BLaER1 treated with 17β-estradiol and CSF1 and Interleukin-3, amounts not matched to agents 10 nM and 100 nM (cell line): ENCODE data around the gene CHMP6.

Source experiments
- H3K27ac ChIP-seq, 11 experiments: shearing (Covaris generic); formaldehyde crosslinking; 2 replicates each; pipeline ENCODE4 v1.8.1; 2022
- H3K27me3 ChIP-seq, 11 experiments: shearing (Covaris generic); formaldehyde crosslinking; 2 replicates each; pipeline ENCODE4 v1.8.1; 2022
- H3K36me3 ChIP-seq, 11 experiments: shearing (Covaris generic); formaldehyde crosslinking; 2 replicates each; pipeline ENCODE4 v1.8.1; 2022
- H3K4me1 ChIP-seq, 10 experiments: shearing (Covaris generic); formaldehyde crosslinking; 2 replicates each; pipeline ENCODE4 v1.8.1; 2022
- H3K4me2 ChIP-seq, 11 experiments: shearing (Covaris generic); formaldehyde crosslinking; 2 replicates each; pipeline ENCODE4 v1.8.1; 2022
- H3K4me3 ChIP-seq, 10 experiments: shearing (Covaris generic); formaldehyde crosslinking; 2 replicates each; pipeline ENCODE4 v1.8.1; 2022
- H3K9ac ChIP-seq, 11 experiments: shearing (Covaris generic); formaldehyde crosslinking; 2 replicates each; pipeline ENCODE4 v1.8.1; 2022
- H3K9me3 ChIP-seq, 11 experiments: shearing (Covaris generic); formaldehyde crosslinking; replicated peaks in 1 of 11; 2 replicates each; pipeline ENCODE4 v1.8.1; 2022
- H4K20me1 ChIP-seq, 11 experiments: shearing (Covaris generic); formaldehyde crosslinking; 2 replicates each; pipeline ENCODE4 v1.8.1; 2022
- Cebpa-rat ChIP-seq, 11 experiments: shearing (Covaris generic); IDR thresholded peaks; 2 replicates each; pipeline ENCODE4 v1.8.1; 2022

The CHMP6 gene

DNA sequence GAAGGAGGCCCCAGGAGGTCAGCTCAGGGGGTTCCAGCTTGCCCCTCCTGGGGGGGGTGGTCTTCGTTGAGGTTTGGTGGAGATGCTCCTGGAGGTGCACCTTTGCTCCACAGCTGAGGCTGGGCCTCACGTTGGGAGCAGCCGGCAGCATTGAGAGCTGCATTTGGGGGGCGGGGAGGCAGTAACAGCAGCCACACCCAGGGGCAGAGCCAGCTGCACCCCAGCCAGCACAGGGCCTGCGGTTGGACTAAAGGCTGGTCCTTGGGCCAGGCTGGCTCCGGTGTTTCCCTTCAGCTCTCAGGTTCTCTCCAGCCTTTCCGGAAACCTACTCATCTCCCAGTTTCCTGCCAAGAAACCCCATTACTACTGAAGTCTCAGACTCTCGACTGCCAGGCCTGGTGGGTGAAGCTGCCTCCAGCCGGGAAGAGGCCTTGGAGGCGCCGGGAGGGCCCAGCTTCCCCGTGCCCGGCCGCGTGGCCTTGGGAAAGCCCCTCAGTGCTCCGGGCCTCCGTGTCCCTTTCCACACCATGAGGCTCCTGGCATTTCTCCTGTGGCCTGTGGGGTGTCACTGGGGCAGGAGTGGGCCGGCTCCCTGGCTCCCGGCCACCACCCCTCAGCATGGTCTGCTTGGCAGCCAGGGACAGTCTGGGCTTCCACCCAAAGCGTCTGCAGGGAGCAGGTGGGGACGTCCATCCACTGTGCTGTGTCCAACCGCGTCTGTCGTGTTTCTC, 29.3 kb downstream of the CHMP6 start:
- H3K4me2 ChIP-seq, result peak overlapping the region in 7 of 11 experiments; percentile 10 to 58 (median 19); a peak in 10 of 22 replicates
- H3K4me1 ChIP-seq, result peaks cover 26 to 41% (median 34%) of the 10 kb centered on the region in 10 experiments
- H3K36me3 ChIP-seq, result no peaks in the 10 kb centered on the region
- H3K4me3 ChIP-seq, result no peak overlapping the region
- TF ChIP-seq Cebpa-rat (IDR thresholded peaks at IDR 0.05), result no peak
- H3K27me3 ChIP-seq, result peaks cover 11 to 19% (median 14%) of the 10 kb centered on the region in 11 experiments
- peak overlapping the region in 2 of 11 experiments; percentile 24 to 30; a peak in 2 of 22 replicates for H3K9ac ChIP-seq
- H3K9me3 ChIP-seq, result peaks cover under 1 to 13% (median 11%) of the 10 kb centered on the region in 11 experiments; a peak in 19 of 22 replicates
- peaks cover 0 to 3% (median 0%) of the 10 kb centered on the region in 11 experiments; a peak in 4 of 22 replicates for H4K20me1 ChIP-seq
- H3K27ac ChIP-seq, result no peak overlapping the region

DNA sequence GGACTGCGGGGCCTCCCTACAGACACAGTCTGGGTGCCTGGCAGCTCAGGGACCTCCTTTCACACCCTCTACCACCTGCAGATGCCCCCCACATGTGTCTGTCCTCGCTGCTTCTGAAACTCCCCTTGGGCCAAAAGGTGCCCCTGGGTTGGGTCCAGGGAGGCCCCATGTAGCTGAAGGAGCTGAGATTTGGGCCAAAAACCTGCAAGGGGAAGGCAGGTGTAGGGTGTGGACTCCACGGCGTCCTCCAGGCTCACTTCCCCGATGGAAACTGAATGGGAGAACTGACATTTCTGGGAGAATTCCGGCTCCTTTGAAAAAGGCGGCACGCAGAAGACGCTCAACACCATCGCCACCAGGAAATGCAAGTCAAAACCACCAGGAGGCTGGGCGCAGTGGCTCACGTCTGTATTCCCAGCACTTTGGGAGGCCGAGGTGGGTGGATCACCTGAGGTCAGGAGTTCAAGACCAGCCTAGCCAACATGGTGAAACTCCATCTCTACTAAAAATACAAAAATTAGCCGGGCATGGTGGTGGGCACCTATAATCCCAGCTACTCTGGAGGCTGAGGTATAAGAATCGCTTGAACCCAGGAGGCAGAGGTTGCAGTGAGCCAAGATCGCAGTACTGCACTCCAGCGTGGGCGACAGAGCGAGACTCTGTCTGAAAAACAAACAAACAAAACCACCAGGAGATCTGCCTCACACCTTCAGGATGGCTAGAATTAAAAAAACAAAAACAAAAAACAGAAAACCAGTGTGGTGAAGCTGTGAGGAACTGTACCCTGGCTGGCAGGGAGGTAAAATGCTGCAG, 30.1 kb downstream of the CHMP6 start:
- Histone ChIP-seq H3K4me3 (no peak overlapping the region), H4K20me1 (peaks cover 0 to 6% (median 0%) of the 10 kb centered on the region in 11 experiments; a peak in 5 of 22 replicates), H3K27me3 (peaks cover 18 to 27% (median 22%) of the 10 kb centered on the region in 11 experiments), H3K4me2 (peak overlapping the region in 2 of 11 experiments; percentile 40 to 58; a peak in 1 of 22 replicates), H3K36me3 (no peaks in the 10 kb centered on the region), H3K27ac (no peak overlapping the region), H3K4me1 (peaks cover 26 to 41% (median 34%) of the 10 kb centered on the region in 10 experiments), H3K9me3 (peaks cover under 1 to 5% (median 3%) of the 10 kb centered on the region in 11 experiments; a peak in 13 of 22 replicates), H3K9ac (no peak overlapping the region; a peak in 1 of 22 replicates)
- TF ChIP-seq Cebpa-rat (IDR thresholded peaks at IDR 0.05), result no peak

- Histone ChIP-seq H3K9me3 (peaks cover 0 to 7% (median 0%) of the 10 kb centered on the region in 11 experiments; a peak in 6 of 22 replicates), H3K9ac (no peak overlapping the region), H3K4me3 (no peak overlapping the region), H3K4me2 (no peak overlapping the region), H3K36me3 (no peaks in the 10 kb centered on the region), H3K4me1 (peaks cover 24 to 40% (median 32%) of the 10 kb centered on the region in 10 experiments), H3K27me3 (peaks cover 24 to 33% (median 28%) of the 10 kb centered on the region in 11 experiments), H3K27ac (no peak overlapping the region), H4K20me1 (peaks cover 0 to 6% (median 0%) of the 10 kb centered on the region in 11 experiments; a peak in 5 of 22 replicates)
- TF ChIP-seq Cebpa-rat (IDR thresholded peaks at IDR 0.05), result no peak
Measured at GRCh38 chr17:81022344-81022676, 30.7 kb downstream of the CHMP6 start.

DNA sequence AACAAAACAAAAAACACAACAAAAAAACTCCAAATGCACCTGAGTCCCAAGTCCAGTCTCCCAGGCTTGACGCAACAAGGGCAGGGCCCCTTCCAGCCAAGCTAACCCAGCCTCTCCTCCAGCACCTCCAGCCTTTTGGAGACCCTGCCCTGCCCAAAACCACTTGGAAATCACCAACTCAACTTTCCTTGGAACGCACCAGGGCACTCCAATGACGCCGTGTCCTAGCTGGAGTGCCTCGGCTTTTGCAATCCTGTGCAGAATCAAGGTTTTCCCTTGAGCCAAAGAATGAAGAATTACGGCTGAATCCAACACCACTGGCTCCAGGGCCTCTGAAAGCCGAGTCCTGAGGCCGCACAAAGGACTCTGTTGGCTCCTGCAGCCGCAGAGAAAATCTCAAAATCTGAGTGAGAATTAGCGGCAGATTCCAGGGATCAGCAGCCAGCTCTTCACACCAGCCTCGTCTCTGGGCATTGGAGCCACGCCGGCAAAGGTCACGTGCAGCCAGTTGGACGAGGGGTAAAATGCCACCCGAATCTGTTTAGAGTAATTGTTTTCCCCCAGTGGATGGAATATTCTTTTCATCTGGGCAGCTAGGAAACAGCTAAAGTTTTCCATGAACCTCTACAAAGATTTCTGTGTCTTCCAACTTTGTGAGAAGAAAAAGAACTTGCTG, 33.6 kb downstream of the CHMP6 start:
- peaks cover 0 to 12% (median 1%) of the 10 kb centered on the region in 11 experiments; a peak in 7 of 22 replicates for H4K20me1 ChIP-seq
- no peak overlapping the region for H3K4me3 ChIP-seq
- H3K27me3 ChIP-seq, result peaks cover 46 to 60% (median 57%) of the 10 kb centered on the region in 11 experiments
- peaks cover 0 to 14% (median 8%) of the 10 kb centered on the region in 10 experiments; a peak in 14 of 20 replicates for H3K4me1 ChIP-seq
- no peak overlapping the region for H3K27ac ChIP-seq
- H3K36me3 ChIP-seq, result no peaks in the 10 kb centered on the region
- peaks cover 0 to 12% (median 0%) of the 10 kb centered on the region in 11 experiments; a peak in 6 of 22 replicates for H3K9me3 ChIP-seq
- no peak overlapping the region for H3K4me2 ChIP-seq
- no peak overlapping the region for H3K9ac ChIP-seq
- no peak for TF ChIP-seq Cebpa-rat (IDR thresholded peaks at IDR 0.05)

DNA sequence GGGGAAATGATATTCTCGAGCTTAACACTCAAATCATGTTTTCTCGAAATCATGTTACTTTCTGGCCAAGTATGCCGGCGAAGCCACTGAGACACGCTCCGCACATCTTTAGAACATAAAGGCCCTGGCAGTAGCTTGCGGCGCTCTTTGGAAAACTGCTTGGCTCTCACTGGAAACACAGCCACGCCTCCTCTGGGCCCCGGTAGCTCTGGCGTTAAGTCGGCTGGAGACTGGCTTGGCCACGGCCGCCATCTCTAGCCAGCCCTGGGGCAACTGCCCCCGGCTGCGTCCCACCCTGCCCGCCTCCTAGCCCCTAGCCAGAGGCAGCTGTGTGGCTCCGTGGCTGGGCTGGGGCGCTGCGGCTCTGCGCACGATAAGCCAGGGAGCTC, 34.1 kb downstream of the CHMP6 start:
- Histone ChIP-seq H3K9ac (no peak overlapping the region), H3K4me1 (peaks cover 3 to 17% (median 8%) of the 10 kb centered on the region in 10 experiments; a peak in 19 of 20 replicates), H4K20me1 (peaks cover 0 to 17% (median 5%) of the 10 kb centered on the region in 11 experiments; a peak in 9 of 22 replicates), H3K4me2 (no peak overlapping the region), H3K27ac (no peak overlapping the region), H3K27me3 (peaks cover 51 to 65% (median 62%) of the 10 kb centered on the region in 11 experiments), H3K4me3 (no peak overlapping the region), H3K9me3 (peaks cover 0 to 12% (median 0%) of the 10 kb centered on the region in 11 experiments; a peak in 6 of 22 replicates), H3K36me3 (no peaks in the 10 kb centered on the region)
- no peak for TF ChIP-seq Cebpa-rat (IDR thresholded peaks at IDR 0.05)

- Histone ChIP-seq H3K4me2 (no peak overlapping the region), H3K36me3 (peaks cover 0 to 2% (median 0%) of the 10 kb centered on the region in 11 experiments; a peak in 2 of 22 replicates), H4K20me1 (peaks cover 0 to 24% (median 10%) of the 10 kb centered on the region in 11 experiments; a peak in 12 of 22 replicates), H3K27me3 (peaks cover 58 to 72% (median 69%) of the 10 kb centered on the region in 11 experiments), H3K4me1 (peaks cover 9 to 21% (median 11%) of the 10 kb centered on the region in 10 experiments), H3K4me3 (no peak overlapping the region), H3K9ac (no peak overlapping the region), H3K9me3 (peaks cover 0 to 12% (median 0%) of the 10 kb centered on the region in 11 experiments; a peak in 6 of 22 replicates), H3K27ac (no peak overlapping the region)
- TF ChIP-seq Cebpa-rat (IDR thresholded peaks at IDR 0.05), result no peak
Measured at GRCh38 chr17:81026266-81027036, 34.8 kb downstream of the CHMP6 start.

GRCh38 chr17:81027038-81027437, 35.4 kb downstream of the CHMP6 start:
- H3K9ac ChIP-seq, result no peak overlapping the region
- H3K27ac ChIP-seq, result no peak overlapping the region
- H3K4me3 ChIP-seq, result no peak overlapping the region
- peaks cover 0 to 29% (median 14%) of the 10 kb centered on the region in 11 experiments; a peak in 12 of 22 replicates for H4K20me1 ChIP-seq
- H3K36me3 ChIP-seq, result peaks cover 0 to 8% (median 0%) of the 10 kb centered on the region in 11 experiments; a peak in 2 of 22 replicates
- no peak for TF ChIP-seq Cebpa-rat (IDR thresholded peaks at IDR 0.05)
- H3K27me3 ChIP-seq, result peaks cover 63 to 78% (median 75%) of the 10 kb centered on the region in 11 experiments
- H3K4me2 ChIP-seq, result no peak overlapping the region
- H3K4me1 ChIP-seq, result peaks cover 13 to 26% (median 17%) of the 10 kb centered on the region in 10 experiments
- H3K9me3 ChIP-seq, result peaks cover 0 to 12% (median 0%) of the 10 kb centered on the region in 11 experiments; a peak in 6 of 22 replicates
